Raji (cell line): ENCODE results near the gene TRMT44.

ENCODE experiments used
- POLR2A ChIP-seq: IDR thresholded peaks from 2 replicates; pipeline ENCODE4 v1.6.1; 2011; ENCODE audit warnings: low read depth, low read length, control low read depth; ENCODE audit not compliant: insufficient read depth

The TRMT44 gene

GRCh38 chr4:8522160-8523120 lies 81.9 kb downstream of the TRMT44 start:
- TF ChIP-seq POLR2A = no peak

GRCh38 chr4:8523175-8523574 lies 82.6 kb downstream of the TRMT44 start:
- TF ChIP-seq POLR2A = no peak

GRCh38 chr4:8523766-8524165 lies 83.2 kb downstream of the TRMT44 start:
- TF ChIP-seq POLR2A = no peak

- no peak for TF ChIP-seq POLR2A
Measured at GRCh38 chr4:8524595-8525382, 84.2 kb downstream of the TRMT44 start.

- no peak for TF ChIP-seq POLR2A
Measured at GRCh38 chr4:8525383-8526120, 85.0 kb downstream of the TRMT44 start.
